Adrenal gland (tissue), 5 donors: ENCODE results near the gene SAFB2.

Experiments used
- CTCF ChIP-seq, 6 experiments: fragments of 450-650 bp in 4 of 6; fragments of 200-600 bp in 2 of 6; sonication (generic) in 1 of 6; IDR thresholded peaks; 1 replicate in 5 of 6; 2 replicates in 1 of 6; pipeline versions ENCODE4 v1.5.1 to v1.8.0; 2016 to 2021; ENCODE audit warnings: antibody characterized with exemption in 6 of 6, mild to moderate bottlenecking in 2 of 6, moderate library complexity in 1 of 6
- POLR2A ChIP-seq, 2 donors: fragments of 450-650 bp; IDR thresholded peaks; one replicate each; pipeline ENCODE4 v1.6.1; 2017; ENCODE audit warnings: antibody characterized with exemption in 2 of 2, mild to moderate bottlenecking in 2 of 2, moderate library complexity in 1 of 2
- donor health status: DM: no; HTN: no; CAD: no.

GRCh38 chr19:5624018-5624663, 1.6 kb upstream of the SAFB2 start:
- TF ChIP-seq CTCF (IDR thresholded peaks at IDR 0.05) (no peak), POLR2A (IDR thresholded peaks at IDR 0.05) (peak in 1 of 2 donors; percentile 30)
